Measurements from ENCODE around the gene MIPOL1. TPM values are rescaled to one million over a fixed set of nuclear protein-coding genes. Genes with fewer than 3 reads are reported as not detected.

Gene MIPOL1
- total and polyA plus RNA-seq, 2 of the 4 experiments (the other 2 are of a cell fraction): 2.7 to 5.9 TPM

DNA sequence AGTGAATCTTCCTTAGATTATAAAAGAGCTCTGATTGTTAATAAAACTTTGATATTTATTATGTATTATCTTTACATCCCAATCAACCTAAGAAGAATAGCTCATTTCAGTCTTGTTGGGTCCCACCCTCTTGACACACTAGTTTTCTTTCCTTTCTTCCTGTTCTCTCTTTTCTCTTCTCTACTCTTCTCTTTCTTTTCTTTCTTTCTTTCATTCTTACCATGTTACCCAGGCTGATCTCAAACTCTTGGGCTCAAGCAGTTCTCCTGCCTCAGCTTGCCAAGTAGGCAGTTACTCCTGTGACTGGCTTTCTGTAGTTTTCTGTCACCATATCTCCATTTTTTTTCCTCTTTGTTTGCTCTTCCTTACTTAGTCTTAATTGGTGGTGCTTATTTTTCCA lies 177.8 kb downstream of the MIPOL1 start:
- no peaks in the 10 kb centered on the region for H3K9me3 ChIP-seq (ENCODE audit: control insufficient read depth, insufficient read depth, low read length)
- H2BK120ac ChIP-seq (ENCODE audit: low read depth, low read length): no peak overlapping the region
- no peaks in the 10 kb centered on the region for H3K4me1 ChIP-seq (ENCODE audit: control insufficient read depth, insufficient read depth, low read length)
- no peaks in the 10 kb centered on the region for H3K36me3 ChIP-seq (ENCODE audit: control insufficient read depth, insufficient read depth, low read length)
- H3K18ac ChIP-seq (ENCODE audit: low read depth, low read length): no peak overlapping the region
- dilution Hi-C loops (cut with HindIII; ENCODE audit: low sequenced_read_pairs, unreplicated experiment) (no loop called here), in situ Hi-C loops (cut with MboI; ENCODE audit: low sequenced_read_pairs) (no loop called here), intact Hi-C loops (cut with micrococcal nuclease) (no loop called here)
- DNase-seq: no peak
- no peak overlapping the region for H3K4ac ChIP-seq (ENCODE audit: low read depth, low read length)
- no peak overlapping the region for H3K23ac ChIP-seq (ENCODE audit: low read depth, low read length)
- POLR2A ChIA-PET (ENCODE audit: unreplicated experiment): no interaction called here
- no peak for ATAC-seq (ENCODE audit: low read depth)
- no peak overlapping the region for H2BK15ac ChIP-seq (ENCODE audit: low read depth, low read length)
- H3K4me3 ChIP-seq (ENCODE audit: insufficient read depth, low read depth, low read length): no peak overlapping the region
- H2AK9ac ChIP-seq (replicated peaks; ENCODE audit: low read depth, low read length, poor library complexity): no peak overlapping the region
- H2AFZ ChIP-seq (replicated peaks; ENCODE audit: low read length, poor library complexity): no peak overlapping the region
- H3K9ac ChIP-seq (ENCODE audit: low read depth, low read length): no peak overlapping the region
- H4K5ac ChIP-seq (ENCODE audit: low read depth, low read length): no peak overlapping the region
- no peaks in the 10 kb centered on the region for H4K20me1 ChIP-seq (ENCODE audit: insufficient read depth, low read length)
- BruUV-seq (replicated peaks): no TSS peak
- no peak overlapping the region for H2BK20ac ChIP-seq (ENCODE audit: low read depth, low read length)
- H3K27me3 ChIP-seq (ENCODE audit: control insufficient read depth, insufficient read depth, low read length): no peaks in the 10 kb centered on the region
- no peak overlapping the region for H3K27ac ChIP-seq (ENCODE audit: insufficient read depth, low read length)
- H3K56ac ChIP-seq (ENCODE audit: extremely low read depth, insufficient read depth, low read length): no peak overlapping the region
- CTCF ChIA-PET: no interaction called here
- no peak overlapping the region for H2AK5ac ChIP-seq (ENCODE audit: low read depth, low read length)
- H3K14ac ChIP-seq (replicated peaks; ENCODE audit: low read depth, low read length): no peak overlapping the region
- no peak overlapping the region for H4K91ac ChIP-seq (ENCODE audit: insufficient read depth, low read depth, low read length)
- TF ChIP-seq POLR2A (IDR thresholded peaks at IDR 0.05; ENCODE audit: low read depth, low read length) (no peak), NFE2L2 (IDR thresholded peaks at IDR 0.05; ENCODE audit: low read depth, low read length) (no peak), RCOR1 (IDR thresholded peaks at IDR 0.05; ENCODE audit: insufficient replicate concordance, low read length) (no peak), MXI1 (IDR thresholded peaks at IDR 0.05; ENCODE audit: borderline replicate concordance, low read depth, low read length) (no peak), CHD1 (IDR thresholded peaks at IDR 0.05; ENCODE audit: low read depth, low read length) (no peak), RAD21 (IDR thresholded peaks at IDR 0.05; ENCODE audit: low read length) (no peak), MAZ (IDR thresholded peaks at IDR 0.05; ENCODE audit: borderline replicate concordance, low read depth, low read length) (no peak), SMC3 (IDR thresholded peaks at IDR 0.05; ENCODE audit: low read depth, low read length) (no peak), MAFK (IDR thresholded peaks at IDR 0.05; ENCODE audit: low read depth, low read length) (no peak)
- TF ChIP-seq, protein P1, sequence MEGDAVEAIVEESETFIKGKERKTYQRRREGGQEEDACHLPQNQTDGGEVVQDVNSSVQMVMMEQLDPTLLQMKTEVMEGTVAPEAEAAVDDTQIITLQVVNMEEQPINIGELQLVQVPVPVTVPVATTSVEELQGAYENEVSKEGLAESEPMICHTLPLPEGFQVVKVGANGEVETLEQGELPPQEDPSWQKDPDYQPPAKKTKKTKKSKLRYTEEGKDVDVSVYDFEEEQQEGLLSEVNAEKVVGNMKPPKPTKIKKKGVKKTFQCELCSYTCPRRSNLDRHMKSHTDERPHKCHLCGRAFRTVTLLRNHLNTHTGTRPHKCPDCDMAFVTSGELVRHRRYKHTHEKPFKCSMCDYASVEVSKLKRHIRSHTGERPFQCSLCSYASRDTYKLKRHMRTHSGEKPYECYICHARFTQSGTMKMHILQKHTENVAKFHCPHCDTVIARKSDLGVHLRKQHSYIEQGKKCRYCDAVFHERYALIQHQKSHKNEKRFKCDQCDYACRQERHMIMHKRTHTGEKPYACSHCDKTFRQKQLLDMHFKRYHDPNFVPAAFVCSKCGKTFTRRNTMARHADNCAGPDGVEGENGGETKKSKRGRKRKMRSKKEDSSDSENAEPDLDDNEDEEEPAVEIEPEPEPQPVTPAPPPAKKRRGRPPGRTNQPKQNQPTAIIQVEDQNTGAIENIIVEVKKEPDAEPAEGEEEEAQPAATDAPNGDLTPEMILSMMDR (conservative IDR thresholded peaks at IDR 0.05; ENCODE audit: low read depth, low read length): no peak
- TF ChIP-seq, protein P2, sequence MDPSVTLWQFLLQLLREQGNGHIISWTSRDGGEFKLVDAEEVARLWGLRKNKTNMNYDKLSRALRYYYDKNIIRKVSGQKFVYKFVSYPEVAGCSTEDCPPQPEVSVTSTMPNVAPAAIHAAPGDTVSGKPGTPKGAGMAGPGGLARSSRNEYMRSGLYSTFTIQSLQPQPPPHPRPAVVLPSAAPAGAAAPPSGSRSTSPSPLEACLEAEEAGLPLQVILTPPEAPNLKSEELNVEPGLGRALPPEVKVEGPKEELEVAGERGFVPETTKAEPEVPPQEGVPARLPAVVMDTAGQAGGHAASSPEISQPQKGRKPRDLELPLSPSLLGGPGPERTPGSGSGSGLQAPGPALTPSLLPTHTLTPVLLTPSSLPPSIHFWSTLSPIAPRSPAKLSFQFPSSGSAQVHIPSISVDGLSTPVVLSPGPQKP (IDR thresholded peaks at IDR 0.05; ENCODE audit: borderline replicate concordance, low read depth, low read length): no peak
- H2BK5ac ChIP-seq (ENCODE audit: low read depth, low read length, poor library complexity, severe bottlenecking): no peak overlapping the region
- no peaks in the 10 kb centered on the region for H3K9me1 ChIP-seq (ENCODE audit: insufficient read depth, low read length)
- no peak overlapping the region for H4K8ac ChIP-seq (ENCODE audit: low read depth in 2 of 2, low read length in 2 of 2)
- no peaks in the 10 kb centered on the region for H3K79me1 ChIP-seq (ENCODE audit: low read depth in 1 of 2, low read length in 2 of 2)
- H3K4me2 ChIP-seq (ENCODE audit: low read depth, low read length): no peak overlapping the region
